M059J (cell line): Measurements from ENCODE around the gene OSBPL3. TPM values are rescaled to one million over a fixed set of nuclear protein-coding genes. Genes with fewer than 3 reads are reported as not detected.

Source experiments
- DNase-seq: peaks from one replicate; pipeline ENCODE4 v3.0.0-alpha.2; 2012; ENCODE audit warnings: low read depth
- total RNA-seq: library from RNA; depleted of rRNA; stranded (reverse); fragments of >200 nt; shearing (Covaris generic); gene quantifications from 2 replicates; pipeline ENCODE4 v1.2.3, GENCODE V29; 2014

Gene OSBPL3
- total RNA-seq, 1 experiment from 2014 or later, result 15.4 TPM

GRCh38 chr7:24952464-24952863 lies 27.5 kb downstream of the OSBPL3 start:
- no peak for DNase-seq

- no peak for DNase-seq
Measured at GRCh38 chr7:24951441-24951980, 28.5 kb downstream of the OSBPL3 start.

DNA sequence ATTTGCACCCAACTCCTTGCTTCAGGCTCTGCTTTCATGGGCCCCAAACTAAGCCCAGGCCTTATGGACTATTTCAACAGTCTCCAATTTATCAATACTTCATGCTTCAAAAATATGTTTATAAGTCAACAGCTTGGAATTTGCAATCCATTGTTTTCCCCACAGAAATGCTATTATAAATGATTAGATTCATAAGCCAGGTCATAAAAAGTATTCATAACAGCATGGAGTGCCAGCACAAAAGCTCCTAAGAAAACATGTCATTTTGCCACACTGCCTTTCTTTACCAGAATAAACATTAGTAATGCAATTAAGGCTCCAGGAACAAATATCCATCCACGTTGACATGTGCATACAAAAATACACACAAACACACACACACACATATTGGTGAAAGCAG lies 30.1 kb downstream of the OSBPL3 start:
- DNase-seq, result no peak

DNA sequence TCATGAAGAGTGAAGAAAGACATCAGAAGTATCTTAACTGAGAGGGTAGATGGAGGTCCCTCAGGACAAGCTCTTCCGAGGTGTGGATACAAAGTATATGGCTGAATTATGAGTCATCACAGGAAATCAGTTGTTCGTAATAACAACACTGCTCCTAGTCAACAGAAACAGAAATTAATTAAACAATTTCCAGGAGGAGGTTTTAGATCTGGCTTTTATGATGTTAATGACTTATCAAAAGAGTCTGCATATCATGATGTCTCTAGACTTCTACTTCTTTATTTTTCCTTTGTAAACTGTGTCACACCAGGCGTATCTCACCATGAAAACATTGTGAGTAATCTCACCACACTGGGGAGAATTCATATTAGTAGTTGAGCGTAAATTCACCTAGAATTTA lies 31.2 kb downstream of the OSBPL3 start:
- peak; percentile 57 for DNase-seq

GRCh38 chr7:24946467-24946866 lies 33.5 kb downstream of the OSBPL3 start:
- DNase-seq, result no peak

GRCh38 chr7:24945899-24946298 lies 34.1 kb downstream of the OSBPL3 start:
- DNase-seq, result no peak

DNA sequence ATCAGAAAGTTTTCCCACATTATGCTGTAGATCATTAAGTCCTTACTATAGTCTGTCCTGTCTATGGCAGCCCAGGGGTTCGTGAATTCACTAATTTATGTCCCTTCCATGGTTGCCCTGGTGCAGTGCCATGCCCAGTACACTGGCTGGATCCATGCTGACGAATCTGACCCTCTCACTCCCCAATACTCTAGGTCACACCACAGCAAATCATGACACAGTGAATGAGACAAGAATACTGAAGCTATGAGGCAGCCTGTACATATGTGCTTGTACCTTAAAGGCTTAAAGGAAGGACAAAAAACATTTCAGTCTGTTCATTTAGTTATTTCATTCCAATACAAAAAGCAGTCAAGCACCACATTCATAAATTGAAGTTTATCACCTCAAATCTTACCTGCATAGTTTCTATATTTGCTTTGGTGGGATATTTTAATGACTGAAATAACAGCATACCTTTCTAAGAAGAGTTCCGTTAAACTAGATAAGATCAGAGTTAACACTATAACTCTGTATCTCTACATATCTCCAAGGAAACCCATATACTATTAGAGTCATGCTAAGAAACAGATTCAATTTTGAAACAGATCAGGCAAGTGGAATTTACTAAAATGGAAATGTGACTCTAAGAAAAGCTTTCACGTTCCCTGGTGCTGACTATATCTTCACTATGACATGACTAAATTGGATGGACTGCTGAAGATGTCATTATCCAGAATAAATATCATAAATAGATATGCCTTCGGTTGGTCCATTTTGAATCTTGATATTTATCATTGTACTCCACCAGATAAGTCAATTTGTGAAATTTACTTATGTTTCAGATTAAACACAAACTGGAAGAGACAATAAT lies 36.7 kb downstream of the OSBPL3 start:
- DNase-seq, result no peak

DNA sequence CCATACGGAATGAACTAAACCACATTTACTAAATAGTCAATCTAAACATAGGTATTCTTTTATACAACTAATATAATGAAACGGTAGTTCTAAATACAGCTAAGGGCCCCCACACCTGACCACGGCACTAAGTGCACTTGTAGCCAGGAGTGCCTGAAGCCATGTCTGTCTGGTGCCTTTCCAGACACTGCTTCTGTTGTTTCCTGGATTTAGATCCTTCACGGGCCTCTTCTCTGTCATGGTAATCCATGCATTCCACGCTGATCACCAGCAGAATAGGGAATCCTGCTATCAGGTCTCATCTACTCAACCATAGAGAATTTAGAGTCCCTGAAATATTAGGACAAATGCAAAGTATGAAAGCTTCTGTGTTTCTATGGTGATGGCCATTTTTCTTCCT lies 37.8 kb downstream of the OSBPL3 start:
- no peak for DNase-seq

GRCh38 chr7:24939416-24939815 lies 40.6 kb downstream of the OSBPL3 start:
- DNase-seq, result no peak

DNA sequence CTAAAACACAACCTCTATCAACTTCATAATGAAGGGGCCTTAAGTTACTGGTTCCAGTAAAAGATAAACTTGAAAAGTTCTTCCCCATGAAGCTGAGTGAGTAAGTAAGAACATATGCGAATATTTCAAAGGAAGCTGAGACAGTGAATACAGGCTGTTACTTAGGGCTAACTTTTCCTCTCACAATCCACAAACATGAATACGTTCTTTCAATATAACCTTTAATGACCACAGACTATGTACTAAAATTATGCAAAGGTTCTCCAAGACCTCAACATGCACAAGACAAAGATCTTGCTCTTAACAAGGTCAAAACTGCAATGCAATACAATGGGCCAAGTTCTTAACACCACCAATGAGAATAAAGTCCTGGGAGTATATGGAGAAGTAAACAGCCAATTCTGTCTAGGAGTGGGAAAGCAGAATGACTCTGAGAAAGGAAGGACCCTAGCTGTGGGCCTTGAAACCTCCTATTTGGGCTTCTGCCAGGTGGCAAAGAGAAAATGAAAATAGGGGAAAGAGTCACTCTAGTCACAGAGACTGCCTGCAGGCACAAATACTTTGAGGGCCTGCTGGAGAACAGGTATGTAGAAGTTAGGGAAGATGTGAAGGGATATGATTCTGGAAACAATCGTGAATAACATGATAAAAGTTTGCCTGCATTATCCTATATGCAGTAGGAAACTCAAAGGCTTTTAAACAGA lies 43.7 kb downstream of the OSBPL3 start:
- peak; percentile 87 for DNase-seq

DNA sequence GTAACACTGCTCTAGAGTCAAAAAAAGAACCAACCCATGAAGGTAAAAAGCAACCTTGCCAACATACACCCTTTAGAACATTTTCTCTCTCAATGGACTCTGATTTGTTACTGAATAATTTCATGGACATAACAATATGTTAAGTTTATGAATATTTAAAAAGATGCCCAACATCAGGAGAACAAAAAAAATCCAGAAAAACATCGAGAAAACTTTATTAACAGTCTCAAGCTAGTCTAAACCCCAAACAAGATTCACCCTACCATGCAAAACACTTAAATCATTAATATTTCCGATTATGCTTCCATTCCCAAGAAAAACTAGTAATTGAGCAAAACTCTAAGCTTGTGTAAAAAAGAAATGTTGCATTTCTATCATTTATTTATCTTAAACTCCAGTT lies 46.7 kb downstream of the OSBPL3 start:
- DNase-seq, result no peak

GRCh38 chr7:24932815-24933214 lies 47.2 kb downstream of the OSBPL3 start:
- DNase-seq, result peak; percentile 72

DNA sequence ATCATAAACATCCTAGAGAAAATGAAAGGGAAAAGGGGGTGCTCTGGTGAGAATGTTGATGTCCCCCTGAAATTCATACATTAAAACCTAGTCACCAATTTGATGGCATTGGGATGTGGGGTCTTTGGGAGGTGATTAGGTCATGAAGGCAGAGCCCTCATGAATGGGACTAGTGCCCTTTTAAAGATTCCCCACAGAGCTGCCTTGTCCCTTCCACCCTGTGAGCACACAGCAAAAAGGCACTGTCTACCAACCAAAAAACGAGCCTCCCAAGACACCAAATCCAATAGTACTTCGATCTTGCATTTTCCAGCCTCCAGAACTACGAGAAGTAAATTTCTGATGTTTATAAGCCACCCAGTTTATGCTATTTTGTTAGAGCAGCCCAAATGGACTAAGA lies 47.6 kb downstream of the OSBPL3 start:
- no peak for DNase-seq

GRCh38 chr7:24931844-24932243 lies 48.1 kb downstream of the OSBPL3 start:
- peak; percentile 42 for DNase-seq

GRCh38 chr7:24930856-24931255 lies 49.1 kb downstream of the OSBPL3 start:
- DNase-seq, result no peak

GRCh38 chr7:24926623-24927524 lies 53.1 kb downstream of the OSBPL3 start:
- peak; percentile 59 for DNase-seq

GRCh38 chr7:24924375-24924774 lies 55.6 kb downstream of the OSBPL3 start:
- DNase-seq, result no peak

GRCh38 chr7:24923172-24923865 lies 56.7 kb downstream of the OSBPL3 start:
- no peak for DNase-seq

- DNase-seq, result peak; percentile 27
Measured at GRCh38 chr7:24922099-24922773, 57.7 kb downstream of the OSBPL3 start.

DNA sequence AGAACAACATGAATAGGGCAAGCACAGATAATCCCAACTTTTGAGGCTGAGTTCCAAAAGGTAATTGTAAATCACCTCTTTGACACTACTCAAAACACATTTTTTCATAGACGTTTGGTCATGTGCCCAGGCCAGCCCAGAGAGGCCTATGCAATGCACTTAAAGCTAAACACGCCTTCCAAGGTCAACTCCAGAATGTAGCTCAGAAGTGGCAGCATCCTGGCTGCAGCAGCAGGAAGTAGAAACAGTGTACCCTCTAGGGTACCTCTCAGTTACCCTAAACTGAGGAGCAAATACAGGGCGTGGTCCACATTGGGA lies 58.7 kb downstream of the OSBPL3 start:
- no peak for DNase-seq
